ENCODE results near the gene MTG2.
"Not testable (repeated sequence)": the region's sequence is repeated elsewhere in the genome, so short reads cannot be mapped to it uniquely, and the experiment has no call there.

MTG2 gene

DNA sequence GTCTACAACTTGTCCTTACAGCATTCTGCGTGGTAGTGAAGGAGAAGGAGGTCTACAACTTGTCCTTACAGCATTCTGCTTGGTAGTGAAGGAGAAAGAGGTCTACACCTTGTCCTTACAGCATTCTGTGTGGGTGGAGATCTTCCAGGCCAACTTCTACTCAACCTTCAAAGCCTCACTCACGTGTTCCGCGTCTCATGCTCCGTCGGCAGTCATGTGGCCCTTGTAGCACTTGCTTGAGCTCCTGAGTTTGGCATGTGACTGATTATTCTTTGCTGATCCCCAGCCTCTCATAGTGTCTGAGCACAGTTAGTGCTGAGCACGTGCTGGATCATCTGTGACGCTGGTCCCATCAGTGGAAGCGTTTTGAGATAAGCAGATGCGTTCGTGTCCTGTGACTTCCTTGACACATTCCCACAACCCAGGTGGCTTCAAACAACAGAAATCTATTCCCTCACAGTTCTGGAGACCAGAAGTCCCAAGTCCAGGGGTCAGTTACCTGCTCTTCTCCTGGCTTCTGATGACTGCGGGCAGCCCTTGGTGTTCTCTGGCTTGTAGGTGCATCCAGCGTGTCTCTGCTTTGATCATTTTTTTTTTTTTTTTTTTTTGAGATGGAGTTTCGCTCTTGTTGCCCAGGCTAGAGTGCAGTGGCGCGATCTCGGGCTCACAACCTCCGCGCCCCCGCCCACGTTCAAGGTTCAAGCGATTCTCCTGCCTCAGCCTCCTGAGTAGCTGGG is 36.6 kb upstream of the MTG2 start:
- DNase-seq: no peak

DNA sequence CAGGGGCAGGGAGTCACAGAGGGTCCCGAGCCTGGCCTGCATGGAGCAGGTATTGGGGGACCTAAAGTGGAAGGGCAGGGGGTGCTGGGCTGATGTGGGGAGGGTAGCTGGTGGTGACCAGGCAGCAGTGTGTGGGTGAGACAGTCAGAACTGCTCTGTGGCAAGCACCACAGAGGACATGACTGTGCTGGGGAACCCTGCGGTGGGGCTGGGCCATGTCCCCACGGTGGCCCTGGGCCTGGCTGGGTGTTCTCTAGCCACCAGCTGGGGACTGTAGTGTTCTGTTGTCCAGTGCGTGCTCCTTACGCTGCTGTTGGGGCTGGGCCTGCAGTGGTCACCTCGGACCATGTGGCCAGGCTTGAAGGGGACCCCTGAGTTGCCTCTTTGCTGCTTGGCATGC is 35.7 kb upstream of the MTG2 start:
- no peak for DNase-seq

- no peak for DNase-seq
Measured at GRCh38 chr20:62147528-62147927, 35.3 kb upstream of the MTG2 start.

GRCh38 chr20:62148383-62148782 is 34.4 kb upstream of the MTG2 start:
- DNase-seq: not testable (repeated sequence)

GRCh38 chr20:62148908-62149314 is 33.9 kb upstream of the MTG2 start:
- no peak for DNase-seq

DNA sequence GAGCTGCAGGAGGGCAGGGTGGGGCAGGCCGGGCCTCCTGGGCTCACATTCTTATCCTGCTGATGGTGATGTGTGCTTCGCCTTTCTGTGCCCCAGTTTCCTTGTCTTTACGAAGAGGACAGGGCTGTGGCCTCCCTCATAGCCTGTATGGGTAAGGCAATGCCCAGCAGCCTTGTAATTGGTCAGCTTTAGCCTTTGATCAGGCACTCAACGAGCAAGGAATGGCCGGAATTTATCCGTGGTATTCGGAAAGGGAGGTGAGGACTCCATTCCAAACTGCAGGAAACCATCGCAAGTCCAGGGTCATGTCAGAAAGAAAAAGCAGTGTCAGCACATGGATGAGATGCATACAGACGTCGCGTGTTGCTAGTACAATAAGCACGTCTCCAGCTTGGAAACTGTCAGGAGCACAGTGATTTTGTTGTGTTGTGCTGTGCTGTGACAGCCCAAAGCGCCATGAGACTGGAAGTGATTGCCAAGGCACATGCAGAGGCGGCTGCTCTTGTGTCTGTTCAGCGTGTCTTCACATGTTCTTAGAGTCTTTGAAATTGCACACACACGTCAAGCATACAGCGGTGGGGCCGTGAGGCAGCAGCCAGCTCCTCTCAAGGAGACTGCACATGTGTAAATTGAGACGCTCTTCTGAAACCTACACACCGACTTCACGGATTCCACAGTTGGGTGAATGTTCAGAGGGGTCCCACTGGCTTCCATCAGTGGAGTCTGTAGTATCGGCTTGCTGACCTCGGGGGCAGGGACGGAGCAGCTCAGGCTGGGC is 33.1 kb upstream of the MTG2 start:
- DNase-seq: no peak

- no peak for DNase-seq
Measured at GRCh38 chr20:62150310-62150575, 32.6 kb upstream of the MTG2 start.

DNA sequence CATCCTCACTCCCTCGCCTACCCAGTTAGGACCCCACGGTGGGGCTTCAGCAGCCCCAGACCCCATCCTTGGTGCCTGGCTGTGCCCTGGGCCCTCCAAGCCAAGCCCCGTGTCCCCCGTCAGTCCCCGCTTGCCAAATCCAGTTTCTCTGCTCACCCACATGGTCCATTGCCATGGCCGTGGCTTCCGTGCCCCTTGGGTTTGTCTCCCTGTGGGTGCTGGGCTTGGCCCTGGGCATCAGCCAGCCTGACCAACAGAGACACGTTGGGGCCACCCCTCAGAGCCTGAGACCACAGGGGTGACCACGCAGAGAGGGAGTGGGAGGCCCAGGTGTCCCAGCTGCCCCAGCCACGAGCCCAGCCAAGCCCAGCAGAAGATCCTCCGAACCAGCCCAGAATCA is 31.6 kb upstream of the MTG2 start:
- no peak for DNase-seq

DNA sequence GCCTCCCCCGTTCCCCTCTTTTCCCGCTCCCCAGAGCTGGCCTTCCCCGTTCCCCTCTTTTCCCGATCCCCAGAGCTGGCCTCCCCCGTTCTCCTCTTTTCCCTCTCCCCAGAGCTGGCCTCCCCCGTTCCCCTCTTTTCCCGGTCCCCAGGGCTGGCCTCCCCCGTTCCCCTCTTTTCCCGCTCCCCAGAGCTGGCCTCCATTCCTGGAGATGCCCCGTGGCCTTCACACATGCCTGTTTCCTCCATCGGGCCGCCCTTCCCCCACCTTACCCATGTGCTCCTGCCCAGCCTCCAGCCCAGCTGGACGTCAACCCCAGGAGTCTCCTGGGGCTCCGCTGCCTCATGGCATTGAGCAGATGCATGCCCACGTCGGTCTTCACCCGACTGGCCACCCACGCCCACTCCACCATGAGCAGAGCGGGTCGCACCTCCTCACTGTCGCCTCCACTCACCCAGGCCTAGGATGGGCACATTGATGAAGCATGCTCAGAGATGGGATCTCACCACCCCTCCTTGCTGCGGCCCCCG is 30.9 kb upstream of the MTG2 start:
- DNase-seq: no peak

- no peak for DNase-seq
Measured at GRCh38 chr20:62155428-62156253, 27.2 kb upstream of the MTG2 start.

GRCh38 chr20:62156254-62156556 is 26.6 kb upstream of the MTG2 start:
- DNase-seq: no peak

DNA sequence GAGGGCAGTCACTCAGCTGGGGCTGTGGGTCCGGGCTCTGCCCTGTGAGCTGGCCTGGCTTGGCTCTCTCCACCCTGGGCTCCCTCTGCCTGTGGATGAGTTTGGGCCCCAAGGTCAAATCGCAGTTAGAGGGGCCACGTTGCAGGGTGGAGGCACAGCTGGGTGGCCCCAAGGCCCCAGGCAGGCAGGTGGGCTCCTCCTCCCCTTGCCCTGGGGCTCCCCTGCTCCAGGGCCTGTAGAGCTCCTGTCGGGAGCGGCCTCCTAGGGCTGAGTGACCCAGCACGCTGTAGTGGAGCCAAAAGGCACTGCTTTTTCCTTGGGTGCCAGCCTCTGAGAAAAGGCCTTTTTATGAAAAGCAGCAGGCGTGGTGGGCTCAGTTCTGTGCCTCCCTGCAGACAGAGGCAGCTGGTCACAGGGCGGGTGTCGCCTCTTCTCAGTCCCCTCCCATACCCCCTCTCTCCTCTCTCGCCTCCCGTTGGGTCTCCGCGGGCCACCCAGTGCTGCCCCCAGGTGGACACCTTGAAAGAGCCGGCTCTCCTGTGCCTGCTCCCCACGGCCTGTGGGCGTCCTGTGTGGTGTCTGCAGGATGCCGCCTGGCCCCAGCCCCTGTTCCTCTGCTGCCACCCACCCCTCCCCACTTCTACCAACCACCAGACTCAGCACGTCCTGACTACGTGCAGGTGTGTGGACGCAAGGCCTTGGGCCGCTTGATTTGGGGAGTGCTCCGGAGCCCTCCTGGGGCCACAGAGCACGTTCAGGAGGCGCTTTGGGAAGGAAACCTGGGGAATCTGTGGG is 26.0 kb upstream of the MTG2 start:
- peak; percentile 44 to 61 for DNase-seq

- no peak for DNase-seq
Measured at GRCh38 chr20:62157387-62158087, 25.3 kb upstream of the MTG2 start.

GRCh38 chr20:62158088-62158400 is 24.8 kb upstream of the MTG2 start:
- DNase-seq: no peak

- no peak for DNase-seq
Measured at GRCh38 chr20:62158541-62158940, 24.3 kb upstream of the MTG2 start.

DNA sequence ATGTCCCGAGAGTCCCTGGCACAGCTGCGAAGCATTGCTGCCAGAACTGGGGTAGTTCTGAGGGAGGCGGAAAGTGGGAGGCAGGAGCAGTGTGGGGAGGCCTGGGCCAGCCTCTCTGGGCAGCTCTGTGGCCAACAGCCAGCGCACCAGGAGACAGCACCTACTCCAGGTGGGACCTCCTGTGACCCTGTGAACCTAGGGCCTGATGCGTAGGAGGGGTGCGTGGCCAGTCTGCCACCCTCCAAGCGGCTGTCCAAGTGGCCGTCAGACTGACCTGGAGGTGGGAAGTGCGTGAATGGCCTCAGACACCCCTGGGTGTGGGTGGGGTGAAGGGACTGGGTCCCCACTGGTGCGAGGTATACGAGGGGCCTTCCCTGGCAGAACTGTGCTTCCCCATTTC is 23.8 kb upstream of the MTG2 start:
- DNase-seq: no peak

DNA sequence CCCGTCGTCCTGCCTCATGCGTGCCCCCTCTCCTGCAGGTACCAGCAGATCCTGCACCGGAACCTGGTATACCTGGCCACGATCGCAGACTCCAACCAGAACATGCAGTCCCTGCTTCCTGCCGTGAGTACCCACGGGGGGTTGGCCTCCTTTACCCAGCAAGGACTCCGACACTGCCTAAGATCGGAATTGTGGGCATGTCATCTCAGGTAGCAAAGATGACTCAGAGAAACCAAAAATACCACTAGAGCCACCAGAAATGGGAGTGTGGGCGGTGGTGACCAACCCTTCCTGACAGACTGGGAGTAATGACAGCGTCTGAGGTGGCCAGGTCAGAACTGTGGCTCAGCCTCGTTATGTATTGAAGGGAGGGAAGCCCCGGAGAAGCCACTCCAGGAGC is 23.0 kb upstream of the MTG2 start:
- no peak for DNase-seq

GRCh38 chr20:62160253-62160652 is 22.6 kb upstream of the MTG2 start:
- DNase-seq: no peak

DNA sequence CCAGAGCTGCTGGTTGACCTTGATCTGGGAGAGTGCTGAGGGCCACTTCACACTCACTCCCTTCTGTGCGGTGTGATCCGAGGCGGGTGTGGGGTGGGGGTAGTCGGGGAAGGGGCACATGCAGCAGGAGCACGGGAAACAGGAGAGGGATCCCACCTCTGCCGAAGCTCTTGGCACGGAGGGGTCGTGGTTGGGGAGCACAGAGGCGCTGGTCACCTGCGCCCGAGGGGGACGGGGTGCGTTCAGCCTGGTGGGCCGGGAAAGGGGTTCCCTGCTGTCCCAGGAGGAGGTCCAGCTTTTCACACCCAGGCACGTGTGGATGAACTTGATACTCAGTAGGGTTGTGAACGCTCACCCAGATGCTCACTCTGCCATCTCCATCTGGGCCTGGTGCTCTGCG is 22.0 kb upstream of the MTG2 start:
- DNase-seq: no peak

DNA sequence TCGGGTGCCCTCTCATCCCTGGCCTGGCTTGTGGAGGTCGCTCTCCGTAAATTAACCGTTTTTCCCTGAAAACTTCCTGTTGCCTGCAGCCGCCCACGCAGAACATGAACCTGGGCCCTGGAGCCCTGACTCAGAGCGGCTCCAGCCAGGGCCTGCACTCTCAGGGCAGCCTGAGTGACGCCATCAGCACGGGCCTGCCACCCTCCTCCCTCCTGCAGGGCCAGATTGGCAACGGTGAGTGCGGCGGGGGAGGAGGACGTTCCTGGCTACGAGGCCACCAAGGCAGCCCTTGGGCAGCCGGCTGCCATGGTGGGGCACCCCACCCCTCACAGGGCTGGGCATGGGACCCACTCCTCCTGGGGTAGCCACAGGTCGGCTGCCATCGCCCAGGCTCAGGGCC is 21.5 kb upstream of the MTG2 start:
- DNase-seq: no peak

GRCh38 chr20:62162765-62163484 is 19.9 kb upstream of the MTG2 start:
- DNase-seq: no peak

GRCh38 chr20:62163485-62163865 is 19.4 kb upstream of the MTG2 start:
- DNase-seq: no peak
